Epithelial cell of proximal tubule (primary cell): ENCODE data around the gene PTPRJ. TPM values are rescaled to one million over a fixed set of nuclear protein-coding genes. Genes with fewer than 3 reads are reported as not detected.
"Not testable (repeated sequence)": the region's sequence is repeated elsewhere in the genome, so short reads cannot be mapped to it uniquely, and the experiment has no call there.

Experiments used
- DNase-seq: peaks from one replicate; pipeline ENCODE4 v3.0.0-alpha.2; 2011; ENCODE audit warnings: low read depth
- H3K4me3 ChIP-seq: 2 replicates; pipeline ENCODE4 v1.5.1; 2011; ENCODE audit warnings: low read depth, mild to moderate bottlenecking, low read length
- total RNA-seq: library from RNA; depleted of rRNA; stranded (reverse); fragments of >200 nt; gene quantifications from 2 replicates; pipeline ENCODE4 v1.2.3, GENCODE V29; 2015
- TF ChIP-seq, protein P1 (sequence below): conservative IDR thresholded peaks from 2 replicates; pipeline ENCODE4 v1.5.1; 2012; ENCODE audit warnings: low read depth, mild to moderate bottlenecking, low read length

Gene PTPRJ
- total RNA-seq, 1 donor from 2014 or later = 43.9 TPM

DNA sequence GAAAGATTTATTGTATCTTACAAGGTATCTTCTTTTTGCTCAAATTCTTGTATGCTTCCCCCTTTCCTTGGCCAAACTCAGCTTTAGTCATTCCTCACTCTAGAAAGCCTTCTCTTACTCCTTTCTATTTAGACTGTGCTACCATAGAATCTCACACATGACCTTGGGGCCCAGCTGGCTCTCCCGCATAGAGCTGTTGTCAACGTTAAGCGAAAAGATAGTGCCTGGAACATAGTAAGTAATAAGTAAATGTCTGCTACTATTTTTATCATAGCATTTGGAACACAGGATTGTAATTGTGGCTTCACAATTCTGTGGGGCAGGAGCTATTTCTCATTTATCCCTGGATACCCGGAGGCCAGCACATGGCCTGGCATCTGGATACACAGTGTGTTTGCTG, 197.3 kb downstream of the PTPRJ start:
- no peak for DNase-seq

GRCh38 chr11:48180627-48181026, 200.3 kb downstream of the PTPRJ start:
- no peak for DNase-seq
- H3K4me3 ChIP-seq = no peak overlapping the region
- TF ChIP-seq, protein P1, sequence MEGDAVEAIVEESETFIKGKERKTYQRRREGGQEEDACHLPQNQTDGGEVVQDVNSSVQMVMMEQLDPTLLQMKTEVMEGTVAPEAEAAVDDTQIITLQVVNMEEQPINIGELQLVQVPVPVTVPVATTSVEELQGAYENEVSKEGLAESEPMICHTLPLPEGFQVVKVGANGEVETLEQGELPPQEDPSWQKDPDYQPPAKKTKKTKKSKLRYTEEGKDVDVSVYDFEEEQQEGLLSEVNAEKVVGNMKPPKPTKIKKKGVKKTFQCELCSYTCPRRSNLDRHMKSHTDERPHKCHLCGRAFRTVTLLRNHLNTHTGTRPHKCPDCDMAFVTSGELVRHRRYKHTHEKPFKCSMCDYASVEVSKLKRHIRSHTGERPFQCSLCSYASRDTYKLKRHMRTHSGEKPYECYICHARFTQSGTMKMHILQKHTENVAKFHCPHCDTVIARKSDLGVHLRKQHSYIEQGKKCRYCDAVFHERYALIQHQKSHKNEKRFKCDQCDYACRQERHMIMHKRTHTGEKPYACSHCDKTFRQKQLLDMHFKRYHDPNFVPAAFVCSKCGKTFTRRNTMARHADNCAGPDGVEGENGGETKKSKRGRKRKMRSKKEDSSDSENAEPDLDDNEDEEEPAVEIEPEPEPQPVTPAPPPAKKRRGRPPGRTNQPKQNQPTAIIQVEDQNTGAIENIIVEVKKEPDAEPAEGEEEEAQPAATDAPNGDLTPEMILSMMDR = no peak

More for the DNA sequence above, 197.3 kb downstream of the PTPRJ start:
- no peak overlapping the region for H3K4me3 ChIP-seq
- TF ChIP-seq, protein P1 = no peak

DNA sequence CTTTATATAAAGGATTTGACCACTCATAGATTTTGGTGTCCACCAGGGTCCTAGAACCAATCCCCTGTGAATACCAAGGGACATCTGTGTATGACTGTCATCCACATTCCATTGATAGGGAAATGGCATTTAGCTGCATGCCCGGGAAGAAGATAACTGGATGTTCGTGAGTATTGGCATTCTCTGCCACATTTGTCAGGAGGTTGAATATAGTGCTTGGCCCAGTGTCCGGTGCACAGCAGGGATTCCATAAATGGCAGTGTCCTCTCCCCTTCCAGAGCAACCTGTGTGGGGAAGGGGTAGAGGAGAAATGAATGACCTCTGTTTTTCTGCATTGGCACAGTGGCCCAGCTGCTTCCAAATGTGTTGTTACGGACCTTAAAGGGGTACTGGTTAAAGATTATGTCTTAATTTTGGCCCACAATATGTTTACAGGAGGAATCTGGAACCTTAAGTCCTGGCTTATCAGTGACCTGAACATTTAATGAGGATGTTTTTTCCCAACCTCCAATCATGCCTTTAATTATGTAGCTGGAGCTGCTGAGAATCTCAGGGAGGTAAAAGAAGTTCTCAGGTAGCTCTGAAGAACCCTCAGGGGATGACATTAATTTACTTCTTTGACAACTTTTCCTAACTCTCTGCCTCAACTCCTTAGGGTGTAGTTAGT, 202.6 kb downstream of the PTPRJ start:
- no peak overlapping the region for H3K4me3 ChIP-seq
- TF ChIP-seq, protein P1 = no peak
- no peak for DNase-seq

DNA sequence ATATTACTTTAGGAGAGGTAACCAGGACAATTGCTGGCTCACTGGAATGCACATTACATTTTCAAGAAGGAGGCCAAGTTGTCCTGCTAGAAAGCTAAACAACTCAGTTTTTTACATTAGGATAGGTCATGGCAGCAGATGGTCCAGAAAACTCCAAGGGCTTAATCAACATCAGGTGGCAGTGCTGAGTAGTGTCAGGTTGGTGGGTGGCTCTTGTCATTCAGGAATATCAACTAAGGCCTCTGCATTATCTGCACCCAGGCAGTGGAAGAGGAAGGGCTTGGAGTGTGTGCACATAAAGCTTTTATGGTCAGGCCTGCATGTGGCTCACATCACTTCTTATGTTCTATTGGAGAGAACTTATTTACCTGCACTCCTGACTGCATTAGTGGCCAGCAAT, 204.1 kb downstream of the PTPRJ start:
- TF ChIP-seq, protein P1 = peak; percentile 20
- H3K4me3 ChIP-seq = no peak overlapping the region

GRCh38 chr11:48190906-48191654, 210.7 kb downstream of the PTPRJ start:
- not testable (repeated sequence) for DNase-seq, H3K4me3 ChIP-seq

More for the DNA sequence above, 204.1 kb downstream of the PTPRJ start:
- no peak for DNase-seq

DNA sequence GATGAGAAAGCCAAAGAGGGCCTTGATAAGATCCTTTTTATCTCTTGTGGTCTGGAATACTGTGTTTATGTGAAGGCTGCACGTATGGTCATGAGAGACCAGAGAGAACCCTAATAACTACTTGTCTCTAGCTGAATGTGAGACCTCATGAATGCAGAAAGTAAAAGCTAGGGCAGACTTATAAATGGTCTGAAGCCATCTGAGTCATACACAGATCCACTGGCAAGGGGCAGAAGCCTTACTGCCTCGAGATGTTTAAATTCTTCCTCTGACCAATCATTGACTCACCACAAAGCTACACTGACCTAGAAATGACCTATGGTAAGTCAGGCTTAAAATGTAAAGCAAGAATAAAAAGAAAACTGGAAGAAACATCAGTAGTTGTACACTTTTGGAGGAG, 213.5 kb downstream of the PTPRJ start:
- no peak overlapping the region for H3K4me3 ChIP-seq
- TF ChIP-seq, protein P1 = no peak
- DNase-seq = no peak

GRCh38 chr11:48207881-48208280, 227.5 kb downstream of the PTPRJ start:
- H3K4me3 ChIP-seq = no peak overlapping the region
- DNase-seq = no peak
- TF ChIP-seq, protein P1 = no peak
